ENCODE results near the gene CYB561D2. TPM values are rescaled to one million over a fixed set of nuclear protein-coding genes. Genes with fewer than 3 reads are reported as not detected.

CYB561D2 gene
- polyA plus RNA-seq, 4 donors: 25.8 to 39.1 (median 30.9) TPM

DNA sequence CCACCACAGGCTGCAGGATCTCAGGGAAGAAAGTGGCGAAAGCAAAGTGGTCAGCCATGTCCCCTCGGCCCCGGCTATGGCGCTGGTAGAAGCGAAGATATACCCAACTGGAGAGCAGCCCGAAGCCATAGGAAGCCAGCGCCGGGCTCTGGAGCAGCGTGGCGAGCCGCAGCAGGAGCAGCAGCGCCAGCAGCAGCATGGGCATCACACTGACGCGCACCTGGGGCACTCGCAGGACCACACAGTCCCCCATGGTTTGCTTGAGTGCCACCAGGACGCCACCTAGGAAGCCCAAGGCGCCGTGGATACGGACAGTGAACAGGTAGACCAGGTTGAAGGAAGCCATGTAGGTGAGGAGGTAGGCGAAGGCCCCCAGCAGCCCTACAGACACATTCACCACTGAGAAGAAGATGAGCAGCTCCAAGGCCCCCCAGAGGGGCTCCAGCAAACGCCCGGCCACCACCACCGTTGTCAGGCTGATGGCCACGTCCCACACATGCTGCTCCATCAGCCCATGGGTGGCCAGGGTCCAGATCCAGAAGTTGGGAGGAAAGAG lies 7.8 kb downstream of the CYB561D2 start:
- DNase-seq: no peak
- Histone ChIP-seq H3K4me3 (ENCODE audit: low read depth in 1 of 3, low read length in 3 of 3) (peak overlapping the region; percentile 62 to 83 (median 67)), H3K4me1 (ENCODE audit: control insufficient read depth in 3 of 3, insufficient read depth in 2 of 3, low read depth in 1 of 3, low read length in 2 of 3) (peaks cover 11 to 35% (median 18%) of the 10 kb centered on the region in 3 donors), H3K9me3 (ENCODE audit: control insufficient read depth in 2 of 2, insufficient read depth in 1 of 2, low read depth in 1 of 2, low read length in 1 of 2) (no peaks in the 10 kb centered on the region), H3K27me3 (ENCODE audit: control insufficient read depth in 3 of 3, insufficient read depth in 3 of 3, low read length in 3 of 3) (no peaks in the 10 kb centered on the region), H3K36me3 (ENCODE audit: control insufficient read depth in 3 of 3, insufficient read depth in 2 of 3, low read depth in 1 of 3, low read length in 3 of 3) (peaks cover 9 to 51% (median 9%) of the 10 kb centered on the region in 3 donors), H3K27ac (ENCODE audit: low read depth in 1 of 3, low read length in 2 of 3) (peak overlapping the region; percentile 60 to 95 (median 84))
- 12 to 47% (median 24%) methylated on average over 24 of the region's 24 CpGs for WGBS, 3 donors
- no peak for FAIRE-seq

DNA sequence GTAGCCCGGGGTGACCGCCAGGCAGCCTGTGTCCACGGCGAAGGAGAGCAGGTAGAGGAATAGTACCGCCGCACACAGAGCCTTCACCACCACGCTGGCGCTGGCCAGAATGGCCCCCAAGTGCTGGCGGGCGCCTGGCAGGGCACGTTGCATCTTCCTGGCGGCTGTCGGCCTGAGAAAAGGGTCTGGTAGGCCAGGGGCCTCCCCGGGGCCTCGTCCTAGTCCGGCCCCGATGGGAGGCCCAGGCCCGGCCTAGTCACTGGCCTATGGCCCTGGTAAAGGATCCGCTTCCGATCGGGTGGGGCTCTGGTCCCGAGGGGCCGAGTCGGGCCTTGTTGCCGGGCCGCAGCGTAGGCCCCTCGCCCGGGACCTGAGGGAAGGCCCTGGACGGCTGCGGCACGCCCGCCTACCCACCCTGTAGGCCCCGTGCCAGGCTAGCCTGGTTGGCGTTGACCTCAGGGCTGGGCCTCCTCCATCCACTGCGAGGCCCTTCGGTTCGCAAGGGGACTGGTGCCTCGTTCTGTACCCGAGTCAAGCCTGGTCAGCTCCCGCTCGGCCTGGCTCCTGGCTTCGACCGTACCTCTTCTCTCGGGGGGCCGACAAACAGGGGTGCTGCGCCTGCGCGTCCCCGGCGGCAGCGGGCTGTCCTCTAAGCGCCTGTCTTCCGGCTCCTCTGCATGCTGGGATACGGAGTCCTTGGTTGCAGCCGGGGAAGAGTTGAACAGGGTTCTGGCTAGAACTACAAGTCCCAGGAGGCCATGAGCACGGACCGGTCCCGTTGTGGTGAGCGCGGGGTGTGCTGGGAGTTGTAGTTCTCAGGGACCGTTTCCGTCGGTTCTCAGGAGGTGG lies 8.5 kb downstream of the CYB561D2 start, which contains the start of gene TMEM115:
Gene TMEM115 (minus strand): TSS at position 611 of the 849 bp plus-strand sequence. CDS start 458 bp downstream, at position 153.
- peaks cover 11 to 35% (median 18%) of the 10 kb centered on the region in 3 donors for H3K4me1 ChIP-seq (ENCODE audit: control insufficient read depth in 3 of 3, insufficient read depth in 2 of 3, low read depth in 1 of 3, low read length in 2 of 3)
- DNase-seq (peak; percentile 98 to 99), FAIRE-seq (no peak)

DNA sequence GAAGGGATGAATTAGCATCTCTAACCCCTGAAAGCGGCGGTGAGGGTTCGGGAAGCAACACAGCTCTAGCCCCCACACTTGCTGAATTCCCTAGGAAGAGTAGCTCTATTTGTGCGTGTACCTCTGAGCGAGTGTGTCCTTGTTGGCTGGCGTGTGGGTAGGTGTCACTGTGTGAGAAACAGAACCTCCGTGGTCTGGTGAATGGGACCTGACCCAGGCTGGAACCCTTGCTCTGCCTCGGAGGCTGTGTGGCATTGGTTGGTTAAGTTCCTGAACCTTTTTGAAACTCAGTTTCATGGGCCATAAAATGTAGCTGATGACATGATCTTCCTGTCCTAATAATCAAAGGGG lies 9.1 kb downstream of the CYB561D2 start:
- Histone ChIP-seq H3K9me3 (ENCODE audit: control insufficient read depth in 2 of 2, insufficient read depth in 1 of 2, low read depth in 1 of 2, low read length in 1 of 2) (no peaks in the 10 kb centered on the region), H3K4me3 (ENCODE audit: low read depth in 1 of 3, low read length in 3 of 3) (no peak overlapping the region), H3K27ac (ENCODE audit: low read depth in 1 of 3, low read length in 2 of 3) (no peak overlapping the region), H3K36me3 (ENCODE audit: control insufficient read depth in 3 of 3, insufficient read depth in 2 of 3, low read depth in 1 of 3, low read length in 3 of 3) (peaks cover 4 to 38% (median 5%) of the 10 kb centered on the region in 3 donors), H3K4me1 (ENCODE audit: control insufficient read depth in 3 of 3, insufficient read depth in 2 of 3, low read depth in 1 of 3, low read length in 2 of 3) (peaks cover 11 to 40% (median 18%) of the 10 kb centered on the region in 3 donors), H3K27me3 (ENCODE audit: control insufficient read depth in 3 of 3, insufficient read depth in 3 of 3, low read length in 3 of 3) (no peaks in the 10 kb centered on the region)
- WGBS, 3 donors: 20 to 30% (median 23%) methylated on average over 8 of the region's 8 CpGs
- FAIRE-seq (no peak), DNase-seq (no peak)

More for the DNA sequence above, 8.5 kb downstream of the CYB561D2 start, which contains the start of gene TMEM115:
- WGBS, 3 donors: 1% methylated on average over 63 to 64 of the region's 64 CpGs
- Histone ChIP-seq H3K27me3 (ENCODE audit: control insufficient read depth in 3 of 3, insufficient read depth in 3 of 3, low read length in 3 of 3) (no peaks in the 10 kb centered on the region), H3K36me3 (ENCODE audit: control insufficient read depth in 3 of 3, insufficient read depth in 2 of 3, low read depth in 1 of 3, low read length in 3 of 3) (peaks cover 9 to 44% (median 9%) of the 10 kb centered on the region in 3 donors), H3K27ac (ENCODE audit: low read depth in 1 of 3, low read length in 2 of 3) (peak within 1 kb of the TSS; percentile 60 to 95 (median 84)), H3K4me3 (ENCODE audit: low read depth in 1 of 3, low read length in 3 of 3) (peak within 1 kb of the TSS; percentile 62 to 83 (median 67)), H3K9me3 (ENCODE audit: control insufficient read depth in 2 of 2, insufficient read depth in 1 of 2, low read depth in 1 of 2, low read length in 1 of 2) (no peaks in the 10 kb centered on the region)

DNA sequence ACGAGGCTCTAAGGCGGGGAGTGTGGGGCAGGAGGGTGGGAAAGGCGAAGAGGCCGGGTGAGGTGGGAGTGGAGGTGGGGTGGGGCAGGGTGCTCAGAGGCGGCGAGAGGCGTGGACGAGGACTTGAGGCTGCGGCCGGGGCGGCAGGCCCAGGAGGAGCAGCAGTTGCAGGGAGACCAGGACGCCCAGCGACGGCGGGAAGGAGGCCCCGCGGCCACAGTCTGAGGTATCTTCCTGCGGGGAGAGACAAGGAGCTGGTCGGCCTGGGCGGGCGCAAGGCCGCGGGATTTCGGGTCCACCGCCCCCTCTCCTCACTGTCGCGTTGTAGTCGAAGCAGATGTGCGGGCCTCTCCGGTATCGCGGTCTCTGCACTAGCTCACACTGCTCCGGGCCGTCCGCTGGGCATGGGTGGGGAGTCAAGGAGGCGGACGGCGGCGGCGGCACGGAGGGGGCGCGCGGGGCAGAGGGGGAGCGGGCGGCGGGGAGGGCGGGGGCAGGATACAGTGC lies 14.0 kb downstream of the CYB561D2 start:
- Histone ChIP-seq H3K4me3 (ENCODE audit: low read depth in 1 of 3, low read length in 3 of 3) (peak overlapping the region in 2 of 3 donors; percentile 60 to 81), H3K4me1 (ENCODE audit: control insufficient read depth in 3 of 3, insufficient read depth in 2 of 3, low read depth in 1 of 3, low read length in 2 of 3) (peaks cover 0 to 14% (median 0%) of the 10 kb centered on the region in 3 donors), H3K27ac (ENCODE audit: low read depth in 1 of 3, low read length in 2 of 3) (no peak overlapping the region), H3K9me3 (ENCODE audit: control insufficient read depth in 2 of 2, insufficient read depth in 1 of 2, low read depth in 1 of 2, low read length in 1 of 2) (no peaks in the 10 kb centered on the region), H3K27me3 (ENCODE audit: control insufficient read depth in 3 of 3, insufficient read depth in 3 of 3, low read length in 3 of 3) (no peaks in the 10 kb centered on the region), H3K36me3 (ENCODE audit: control insufficient read depth in 3 of 3, insufficient read depth in 2 of 3, low read depth in 1 of 3, low read length in 3 of 3) (no peaks in the 10 kb centered on the region)
- FAIRE-seq: no peak
- 5 to 10% (median 6%) methylated on average over 34 to 48 of the region's 48 CpGs for WGBS, 3 donors
- peak; percentile 22 to 61 for DNase-seq

DNA sequence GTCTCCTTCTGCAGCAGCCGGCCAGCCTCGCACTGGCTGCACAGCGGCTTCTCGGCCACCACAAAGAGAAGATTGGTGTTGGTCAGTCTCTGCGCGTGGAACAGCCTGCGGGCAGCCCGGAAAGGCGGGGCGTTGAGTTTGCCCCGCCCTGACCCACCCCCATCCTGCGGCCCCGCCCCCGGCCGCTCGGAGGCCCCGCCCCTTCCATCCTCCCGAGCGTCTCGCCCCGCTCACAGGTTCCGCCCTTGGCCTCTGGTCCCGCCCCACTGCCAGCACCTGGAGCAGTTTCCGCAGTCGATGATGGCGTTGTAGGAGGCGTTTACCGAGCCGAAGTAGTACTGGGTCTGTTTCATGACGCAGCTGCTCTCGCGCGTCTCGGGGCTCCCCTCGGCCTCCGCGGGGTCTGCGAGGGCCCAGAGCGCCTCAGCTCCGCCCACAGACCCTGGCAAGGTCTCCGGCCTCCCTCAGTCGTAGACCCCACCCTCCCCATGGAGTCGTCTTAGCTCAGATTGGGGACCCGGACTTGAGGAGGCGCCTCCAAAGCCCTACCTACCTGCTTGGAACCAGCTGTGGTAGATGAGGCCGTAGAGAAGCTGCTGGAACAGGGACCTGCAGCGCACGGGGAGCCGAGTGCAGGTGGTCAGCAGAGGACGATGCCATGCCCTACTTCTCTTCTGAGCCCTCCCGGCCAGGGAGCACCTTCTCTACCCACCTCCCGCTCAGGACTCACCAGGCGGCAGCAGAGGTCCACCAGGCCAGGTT lies 14.6 kb downstream of the CYB561D2 start:
- H3K9me3 ChIP-seq (ENCODE audit: control insufficient read depth in 2 of 2, insufficient read depth in 1 of 2, low read depth in 1 of 2, low read length in 1 of 2): no peaks in the 10 kb centered on the region
- DNase-seq: peak; percentile 94 to 95
- WGBS, 3 donors: 2 to 5% (median 3%) methylated on average over 44 to 53 of the region's 53 CpGs
- no peaks in the 10 kb centered on the region for H3K36me3 ChIP-seq (ENCODE audit: control insufficient read depth in 3 of 3, insufficient read depth in 2 of 3, low read depth in 1 of 3, low read length in 3 of 3)
- peak overlapping the region; percentile 40 to 81 (median 60) for H3K4me3 ChIP-seq (ENCODE audit: low read depth in 1 of 3, low read length in 3 of 3)
- peak overlapping the region; percentile 12 to 82 (median 72) for H3K27ac ChIP-seq (ENCODE audit: low read depth in 1 of 3, low read length in 2 of 3)
- FAIRE-seq: no peak
- H3K27me3 ChIP-seq (ENCODE audit: control insufficient read depth in 3 of 3, insufficient read depth in 3 of 3, low read length in 3 of 3): no peaks in the 10 kb centered on the region
- H3K4me1 ChIP-seq (ENCODE audit: control insufficient read depth in 3 of 3, insufficient read depth in 2 of 3, low read depth in 1 of 3, low read length in 2 of 3): peaks cover 0 to 14% (median 0%) of the 10 kb centered on the region in 3 donors

DNA sequence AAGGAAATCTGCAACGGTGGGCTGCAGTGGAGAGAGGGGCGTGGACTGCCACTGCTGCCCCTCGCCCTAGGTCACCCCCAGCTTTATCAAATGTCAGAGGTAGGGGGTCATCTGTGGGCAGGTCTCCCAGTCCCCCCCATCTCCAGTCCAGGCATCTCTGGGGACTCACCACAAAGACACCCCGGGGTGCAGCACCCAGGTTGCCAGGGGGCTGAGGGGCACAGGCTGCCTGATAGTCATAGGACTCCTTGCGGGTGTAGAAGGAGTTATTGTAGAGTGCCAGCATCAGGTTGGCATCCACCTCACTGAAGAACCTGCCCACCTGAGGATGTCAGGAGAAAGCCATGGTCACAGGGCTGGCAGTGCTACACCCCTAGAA lies 15.2 kb downstream of the CYB561D2 start:
- FAIRE-seq: no peak
- Histone ChIP-seq H3K4me3 (ENCODE audit: low read depth in 1 of 3, low read length in 3 of 3) (peak overlapping the region in 2 of 3 donors; percentile 60 to 81), H3K27ac (ENCODE audit: low read depth in 1 of 3, low read length in 2 of 3) (peak overlapping the region in 1 of 3 donors; percentile 82), H3K9me3 (ENCODE audit: control insufficient read depth in 2 of 2, insufficient read depth in 1 of 2, low read depth in 1 of 2, low read length in 1 of 2) (no peaks in the 10 kb centered on the region), H3K27me3 (ENCODE audit: control insufficient read depth in 3 of 3, insufficient read depth in 3 of 3, low read length in 3 of 3) (no peaks in the 10 kb centered on the region), H3K4me1 (ENCODE audit: control insufficient read depth in 3 of 3, insufficient read depth in 2 of 3, low read depth in 1 of 3, low read length in 2 of 3) (peaks cover 0 to 14% (median 0%) of the 10 kb centered on the region in 3 donors), H3K36me3 (ENCODE audit: control insufficient read depth in 3 of 3, insufficient read depth in 2 of 3, low read depth in 1 of 3, low read length in 3 of 3) (no peaks in the 10 kb centered on the region)
- no peak for DNase-seq
- WGBS, 3 donors: 44 to 70% (median 48%) methylated on average over 5 of the region's 5 CpGs

DNA sequence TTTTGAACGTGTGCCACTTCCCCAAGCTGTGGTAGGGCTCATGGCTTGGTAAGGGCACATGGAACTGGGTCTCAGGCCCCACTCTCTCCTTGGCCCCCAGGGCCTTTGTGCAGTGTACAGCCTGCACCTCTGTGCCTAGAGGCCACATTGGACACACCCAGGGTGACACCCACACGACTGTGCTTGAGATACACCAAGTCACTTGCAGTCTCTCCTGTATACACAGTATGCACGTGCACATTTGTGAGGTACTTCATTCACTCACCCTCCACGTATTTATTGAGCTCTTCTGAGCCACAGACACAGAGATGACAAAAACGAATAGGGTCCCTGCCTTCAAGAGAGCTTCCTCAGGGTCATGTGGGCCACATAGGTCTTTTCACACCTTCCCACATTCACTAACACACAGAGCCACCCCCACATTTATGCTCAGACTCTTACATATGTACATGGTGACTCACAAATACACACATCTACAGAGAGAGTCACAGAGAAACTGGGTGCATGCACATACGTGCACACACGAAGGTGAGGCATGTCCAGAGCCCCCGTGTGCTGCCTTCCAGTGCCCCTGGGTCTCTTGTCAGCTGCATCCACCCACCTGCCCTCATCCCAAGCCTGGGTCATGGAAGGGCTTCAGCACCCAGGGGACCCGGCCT lies 18.5 kb downstream of the CYB561D2 start:
- H3K27me3 ChIP-seq (ENCODE audit: control insufficient read depth in 3 of 3, insufficient read depth in 3 of 3, low read length in 3 of 3): no peaks in the 10 kb centered on the region
- no peaks in the 10 kb centered on the region for H3K36me3 ChIP-seq (ENCODE audit: control insufficient read depth in 3 of 3, insufficient read depth in 2 of 3, low read depth in 1 of 3, low read length in 3 of 3)
- no peak overlapping the region for H3K4me3 ChIP-seq (ENCODE audit: low read depth in 1 of 3, low read length in 3 of 3)
- no peak for DNase-seq
- H3K4me1 ChIP-seq (ENCODE audit: control insufficient read depth in 3 of 3, insufficient read depth in 2 of 3, low read depth in 1 of 3, low read length in 2 of 3): peaks cover 0 to 26% (median 2%) of the 10 kb centered on the region in 3 donors
- WGBS, 3 donors: 68 to 70% (median 69%) methylated on average over 9 of the region's 9 CpGs
- no peaks in the 10 kb centered on the region for H3K9me3 ChIP-seq (ENCODE audit: control insufficient read depth in 2 of 2, insufficient read depth in 1 of 2, low read depth in 1 of 2, low read length in 1 of 2)
- H3K27ac ChIP-seq (ENCODE audit: low read depth in 1 of 3, low read length in 2 of 3): no peak overlapping the region
- FAIRE-seq: no peak

Measured in small intestine (tissue), 7 donors.